Kidney (tissue), 14 donors: ENCODE results near the gene NECAB2. TPM values are rescaled to one million over a fixed set of nuclear protein-coding genes. Genes with fewer than 3 reads are reported as not detected.

Experiments
- DNase-seq, 5 donors: peaks; one replicate each; pipeline ENCODE4 v3.0.0-alpha.2; 2013 to 2020
- FAIRE-seq: peaks from 2 replicates; lab custom pipeline; 2012; peaks lifted over from hg19 to GRCh38; lab: Jason Lieb, UNC
- H3K27ac ChIP-seq, 2 donors: one replicate each; pipeline ENCODE4 v1.7.0; 2013; ENCODE audit warnings: low read depth in 2 of 2, low read length in 2 of 2, inconsistent platforms in 1 of 2
- H3K27me3 ChIP-seq: one replicate; pipeline ENCODE4 v1.7.1; 2013; ENCODE audit warnings: low read length, inconsistent platforms; ENCODE audit not compliant: control insufficient read depth, insufficient read depth
- H3K36me3 ChIP-seq, 3 donors: one replicate each; pipeline versions ENCODE4 v1.7.0 to v1.7.1; 2013; ENCODE audit warnings: low read length in 3 of 3, control low read depth in 1 of 3, inconsistent platforms in 1 of 3; ENCODE audit not compliant: insufficient read depth in 3 of 3, control insufficient read depth in 2 of 3
- H3K4me1 ChIP-seq, 3 donors: one replicate each; pipeline versions ENCODE4 v1.7.0 to v1.7.1; 2013; ENCODE audit warnings: low read length in 3 of 3, inconsistent platforms in 1 of 3, low read depth in 1 of 3; ENCODE audit not compliant: control insufficient read depth in 2 of 3, insufficient read depth in 2 of 3
- H3K4me3 ChIP-seq, 3 donors: one replicate each; pipeline versions ENCODE4 v1.7.0 to v1.8.1; 2013; ENCODE audit warnings: low read length in 3 of 3, control low read depth in 1 of 3, inconsistent platforms in 1 of 3
- H3K9ac ChIP-seq, 3 donors: one replicate each; pipeline versions ENCODE4 v1.7.0 to v1.7.1; 2013; ENCODE audit warnings: low read length in 3 of 3, control low read depth in 1 of 3, inconsistent platforms in 1 of 3
- H3K9me3 ChIP-seq, 3 donors: one replicate each; pipeline versions ENCODE4 v1.7.0 to v1.7.1; 2013; ENCODE audit warnings: low read length in 3 of 3, control low read depth in 1 of 3, inconsistent platforms in 1 of 3; ENCODE audit not compliant: control insufficient read depth in 2 of 3, insufficient read depth in 1 of 3
- intact Hi-C: fragments of 100-400 bp; cut with DNase I; formaldehyde crosslinking; loops from one replicate; pipeline ENCODE4 v1.11.1; 2022
- polyA plus RNA-seq: library from polyadenylated mRNA; stranded (reverse); fragments of 350-450 nt; fragmentation: Illumina TruSeq; extraction: RNeasy Lipid Tissue Mini Kit (QIAGEN cat#74804); gene quantifications from one replicate; pipeline ENCODE4 v1.2.3, GENCODE V29; 2014; ENCODE audit warnings: low read depth, low replicate concordance; ENCODE audit not compliant: insufficient read depth
- total RNA-seq: library from RNA; stranded (reverse); fragmentation: NEBNext Ultra II Directional; extraction: Animal tissue kit (Norgen Biotek cat#: 25700); gene quantifications from one replicate; pipeline ENCODE4 v1.2.1, GENCODE V29; 2021
- TF ChIP-seq, protein P1 (sequence below): IDR thresholded peaks from 3 replicates; pipeline ENCODE4 v1.5.1; 2012; ENCODE audit warnings: mild to moderate bottlenecking, moderate library complexity, borderline replicate concordance; ENCODE audit not compliant: insufficient read depth; ENCODE audit errors: extremely low read depth
- donor health status: control.
- donor health status: control.
- donor health status: control.
- donor health status: control.
- donor health status: control.
- donor health status: DM: yes; HTN: yes; CAD: no.
- donor health status: Normal renal cell carcinoma (clear cell type).

The NECAB2 gene
- total and polyA plus RNA-seq, 2 donors from 2014 or later, result 0.82 to 47.0 TPM

- FAIRE-seq (no peak), DNase-seq (no peak)
- Histone ChIP-seq H3K9ac (no peak overlapping the region), H3K4me1 (no peaks in the 10 kb centered on the region), H3K4me3 (no peak overlapping the region), H3K9me3 (peaks cover 0 to 8% (median 2%) of the 10 kb centered on the region in 3 donors), H3K36me3 (no peaks in the 10 kb centered on the region), H3K27ac (no peak overlapping the region), H3K27me3 (no peaks in the 10 kb centered on the region)
- TF ChIP-seq, protein P1, sequence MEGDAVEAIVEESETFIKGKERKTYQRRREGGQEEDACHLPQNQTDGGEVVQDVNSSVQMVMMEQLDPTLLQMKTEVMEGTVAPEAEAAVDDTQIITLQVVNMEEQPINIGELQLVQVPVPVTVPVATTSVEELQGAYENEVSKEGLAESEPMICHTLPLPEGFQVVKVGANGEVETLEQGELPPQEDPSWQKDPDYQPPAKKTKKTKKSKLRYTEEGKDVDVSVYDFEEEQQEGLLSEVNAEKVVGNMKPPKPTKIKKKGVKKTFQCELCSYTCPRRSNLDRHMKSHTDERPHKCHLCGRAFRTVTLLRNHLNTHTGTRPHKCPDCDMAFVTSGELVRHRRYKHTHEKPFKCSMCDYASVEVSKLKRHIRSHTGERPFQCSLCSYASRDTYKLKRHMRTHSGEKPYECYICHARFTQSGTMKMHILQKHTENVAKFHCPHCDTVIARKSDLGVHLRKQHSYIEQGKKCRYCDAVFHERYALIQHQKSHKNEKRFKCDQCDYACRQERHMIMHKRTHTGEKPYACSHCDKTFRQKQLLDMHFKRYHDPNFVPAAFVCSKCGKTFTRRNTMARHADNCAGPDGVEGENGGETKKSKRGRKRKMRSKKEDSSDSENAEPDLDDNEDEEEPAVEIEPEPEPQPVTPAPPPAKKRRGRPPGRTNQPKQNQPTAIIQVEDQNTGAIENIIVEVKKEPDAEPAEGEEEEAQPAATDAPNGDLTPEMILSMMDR, result no peak
- intact Hi-C loops, result no loop called here
These were observed 12.8 kb downstream of the NECAB2 start for GRCh38 chr16:83980794-83981193.

DNA sequence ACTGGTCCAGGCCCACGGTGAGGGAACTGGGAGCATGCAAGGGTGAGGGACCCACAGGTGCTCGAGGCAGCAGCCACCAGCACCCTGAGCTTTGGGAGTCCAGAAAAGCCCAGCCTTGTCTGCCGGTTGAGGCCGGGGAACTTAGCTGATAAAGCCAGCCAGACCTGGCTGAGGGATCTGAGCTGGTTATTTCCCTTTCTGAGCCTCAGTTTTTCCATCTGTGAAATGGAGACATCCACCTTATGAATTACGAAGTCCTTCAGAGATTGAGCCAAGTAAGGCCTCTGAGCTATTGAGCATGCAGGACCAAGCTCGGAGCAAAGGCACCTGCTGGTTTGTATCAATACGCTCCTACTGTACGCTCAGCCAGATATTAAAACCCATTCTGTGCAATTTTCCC, 13.8 kb downstream of the NECAB2 start:
- H3K27ac ChIP-seq, result no peak overlapping the region
- H3K4me3 ChIP-seq, result no peak overlapping the region
- H3K9me3 ChIP-seq, result peaks cover 0 to 8% (median 2%) of the 10 kb centered on the region in 3 donors
- TF ChIP-seq, protein P1, result no peak
- intact Hi-C loops, result no loop called here
- H3K27me3 ChIP-seq, result no peaks in the 10 kb centered on the region
- H3K9ac ChIP-seq, result no peak overlapping the region
- H3K36me3 ChIP-seq, result no peaks in the 10 kb centered on the region
- FAIRE-seq, result no peak
- no peak for DNase-seq
- no peaks in the 10 kb centered on the region for H3K4me1 ChIP-seq

DNA sequence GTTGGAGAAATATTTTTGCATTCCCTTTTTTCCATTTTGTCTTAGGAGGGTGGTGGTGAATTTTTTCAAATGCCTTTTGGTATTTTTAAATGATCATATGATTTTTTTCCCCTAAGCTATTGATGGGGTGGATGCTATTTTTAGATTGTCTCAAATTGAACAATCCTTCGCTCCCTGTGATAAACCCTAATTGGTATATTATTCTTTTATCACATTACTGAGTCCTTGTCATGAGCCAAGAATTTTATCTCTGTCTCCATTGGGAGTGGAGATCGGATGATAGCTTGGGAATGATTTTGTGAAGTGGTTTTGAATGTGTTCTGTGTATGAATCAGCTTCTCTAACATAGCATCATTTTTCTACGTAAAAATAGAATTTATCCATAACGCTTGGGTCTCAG, 15.4 kb downstream of the NECAB2 start:
- no peak overlapping the region for H3K4me3 ChIP-seq
- no peak for FAIRE-seq
- TF ChIP-seq, protein P1, result no peak
- no peaks in the 10 kb centered on the region for H3K27me3 ChIP-seq
- H3K9ac ChIP-seq, result no peak overlapping the region
- H3K4me1 ChIP-seq, result no peaks in the 10 kb centered on the region
- DNase-seq, result no peak
- intact Hi-C loops, result no loop called here
- H3K36me3 ChIP-seq, result no peaks in the 10 kb centered on the region
- H3K9me3 ChIP-seq, result peaks cover 0 to 3% (median 0%) of the 10 kb centered on the region in 3 donors
- H3K27ac ChIP-seq, result no peak overlapping the region

- FAIRE-seq (no peak), DNase-seq (peak in 3 of 5 donors; percentile 29 to 46 (median 43))
- TF ChIP-seq, protein P1, result no peak
- H3K27ac ChIP-seq, result no peak overlapping the region
- H3K36me3 ChIP-seq, result no peaks in the 10 kb centered on the region
- no peaks in the 10 kb centered on the region for H3K27me3 ChIP-seq
- H3K9ac ChIP-seq, result no peak overlapping the region
- intact Hi-C loops, result no loop called here
- H3K4me3 ChIP-seq, result no peak overlapping the region
- peaks cover 0 to 8% (median 4%) of the 10 kb centered on the region in 3 donors for H3K4me1 ChIP-seq
- H3K9me3 ChIP-seq, result no peaks in the 10 kb centered on the region
These were observed 21.3 kb downstream of the NECAB2 start for GRCh38 chr16:83989300-83989699.
